Measurements from ENCODE around the gene ERVK3-1.

DNA sequence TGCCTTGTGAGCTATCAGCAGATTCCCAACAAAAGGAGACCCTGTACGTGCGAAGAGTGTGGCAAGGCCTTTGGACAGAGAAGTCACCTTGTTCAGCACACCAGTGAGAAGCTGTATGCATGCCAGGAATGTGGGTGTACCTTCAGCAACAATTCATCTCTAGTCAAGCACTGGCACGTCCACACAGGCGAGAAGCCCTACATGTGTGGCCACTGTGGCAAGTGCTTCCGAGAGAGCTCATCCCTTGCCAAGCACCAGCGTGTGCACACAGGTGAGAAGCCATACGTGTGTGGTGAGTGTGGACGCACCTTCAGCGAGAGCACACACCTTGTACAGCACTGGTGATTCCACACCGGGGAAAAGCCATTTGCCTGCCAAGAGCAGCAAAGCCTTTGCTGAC is 14.1 kb downstream of the ERVK3-1 start:
- TF ChIP-seq, protein P1, sequence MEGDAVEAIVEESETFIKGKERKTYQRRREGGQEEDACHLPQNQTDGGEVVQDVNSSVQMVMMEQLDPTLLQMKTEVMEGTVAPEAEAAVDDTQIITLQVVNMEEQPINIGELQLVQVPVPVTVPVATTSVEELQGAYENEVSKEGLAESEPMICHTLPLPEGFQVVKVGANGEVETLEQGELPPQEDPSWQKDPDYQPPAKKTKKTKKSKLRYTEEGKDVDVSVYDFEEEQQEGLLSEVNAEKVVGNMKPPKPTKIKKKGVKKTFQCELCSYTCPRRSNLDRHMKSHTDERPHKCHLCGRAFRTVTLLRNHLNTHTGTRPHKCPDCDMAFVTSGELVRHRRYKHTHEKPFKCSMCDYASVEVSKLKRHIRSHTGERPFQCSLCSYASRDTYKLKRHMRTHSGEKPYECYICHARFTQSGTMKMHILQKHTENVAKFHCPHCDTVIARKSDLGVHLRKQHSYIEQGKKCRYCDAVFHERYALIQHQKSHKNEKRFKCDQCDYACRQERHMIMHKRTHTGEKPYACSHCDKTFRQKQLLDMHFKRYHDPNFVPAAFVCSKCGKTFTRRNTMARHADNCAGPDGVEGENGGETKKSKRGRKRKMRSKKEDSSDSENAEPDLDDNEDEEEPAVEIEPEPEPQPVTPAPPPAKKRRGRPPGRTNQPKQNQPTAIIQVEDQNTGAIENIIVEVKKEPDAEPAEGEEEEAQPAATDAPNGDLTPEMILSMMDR (IDR thresholded peaks at IDR 0.05; ENCODE audit: low read depth, low read length): no peak
- no peak for TF ChIP-seq EZH2phosphoT487 (IDR thresholded peaks at IDR 0.05; ENCODE audit: low read depth)

Measured in OCI-LY3 (cell line).